Endothelial cell of umbilical vein (primary cell): ENCODE data around the gene ZNF280D. TPM values are rescaled to one million over a fixed set of nuclear protein-coding genes. Genes with fewer than 3 reads are reported as not detected.

ENCODE experiments used
- BruUV-seq: library from RNA; stranded (reverse); fragments of 400-500 nt; replicated peaks from 2 replicates; lab custom pipeline; 2021; lab: Mats Ljungman, UMichigan
- CTCF ChIA-PET: fragments of 300-600, 350-600 bp; sonication (Branson Sonifier 250); formaldehyde crosslinking; loops from one replicate; lab custom pipeline; 2021; ENCODE audit warnings: antibody characterized with exemption, inconsistent platforms; lab: Charles Lee
- POLR2A ChIA-PET: fragments of 300-600, 350-600 bp; sonication (Branson Sonifier 250); formaldehyde crosslinking; loops from one replicate; lab custom pipeline; 2021; ENCODE audit warnings: antibody characterized with exemption, inconsistent platforms; lab: Charles Lee
- DNase-seq: peaks from one replicate; pipeline ENCODE4 v3.0.0-alpha.2; 2011; ENCODE audit warnings: low read depth, low spot score
- FAIRE-seq: peaks from 2 replicates; lab custom pipeline; 2011; peaks lifted over from hg19 to GRCh38; lab: Jason Lieb, UNC
- H2AFZ ChIP-seq: 2 replicates; pipeline ENCODE4 v1.6.0; 2012; ENCODE audit warnings: low read depth, low read length, control low read depth, inconsistent platforms
- H3K27ac ChIP-seq: 2 replicates; pipeline ENCODE4 v1.5.1; 2011; ENCODE audit warnings: low read depth, mild to moderate bottlenecking, control low read depth, low read length, moderate library complexity; ENCODE audit not compliant: insufficient read depth
- H3K27me3 ChIP-seq, 2 experiments: 2 replicates each; pipeline versions ENCODE4 v1.6.0 to v1.6.1; 2011; ENCODE audit warnings: low read length in 2 of 2, mixed read lengths in 1 of 2; ENCODE audit not compliant: control insufficient read depth in 2 of 2, insufficient read depth in 2 of 2
- H3K36me3 ChIP-seq, 2 experiments: 2 replicates in 1 of 2; 3 replicates in 1 of 2; pipeline ENCODE4 v1.5.1; 2011; ENCODE audit warnings: low read length in 2 of 2, mild to moderate bottlenecking in 1 of 2, moderate library complexity in 1 of 2; ENCODE audit not compliant: control insufficient read depth in 2 of 2, insufficient read depth in 2 of 2; ENCODE audit errors: extremely low read depth in 1 of 2
- H3K4me1 ChIP-seq: 3 replicates; pipeline ENCODE4 v1.5.1; 2011; ENCODE audit warnings: mild to moderate bottlenecking, low read length; ENCODE audit not compliant: control insufficient read depth, insufficient read depth; ENCODE audit errors: extremely low read depth
- H3K4me2 ChIP-seq: 2 replicates; pipeline ENCODE4 v1.6.1; 2011; ENCODE audit warnings: low read length, control low read depth, mixed read lengths; ENCODE audit not compliant: insufficient read depth
- H3K4me3 ChIP-seq, 3 experiments: fragments of 200-600 bp in 1 of 3; sonication (generic), shearing (Covaris generic) in 1 of 3; replicated peaks in 1 of 3; 2 replicates each; pipeline ENCODE4 v1.5.1; 2011 to 2016; ENCODE audit warnings: control low read depth in 3 of 3, low read length in 3 of 3, mild to moderate bottlenecking in 2 of 3, inconsistent platforms in 1 of 3, low read depth in 1 of 3, moderate library complexity in 1 of 3; ENCODE audit not compliant: insufficient read depth in 1 of 3
- H3K79me2 ChIP-seq: 2 replicates; pipeline ENCODE4 v1.6.0; 2012; ENCODE audit warnings: low read length, inconsistent platforms; ENCODE audit not compliant: control insufficient read depth, insufficient read depth
- H3K9ac ChIP-seq: replicated peaks from 2 replicates; pipeline ENCODE3; 2011; ENCODE audit warnings: low read length, control low read depth; ENCODE audit not compliant: insufficient read depth; ENCODE audit errors: extremely low read depth
- H3K9me1 ChIP-seq: replicated peaks from 3 replicates; pipeline ENCODE4 v1.6.0; 2011; ENCODE audit warnings: mild to moderate bottlenecking, low read length; ENCODE audit not compliant: control insufficient read depth, insufficient read depth; ENCODE audit errors: extremely low read depth
- H3K9me3 ChIP-seq: replicated peaks from 2 replicates; pipeline ENCODE4 v1.5.1; 2012; ENCODE audit warnings: low read length, inconsistent platforms; ENCODE audit not compliant: control insufficient read depth, insufficient read depth
- H4K20me1 ChIP-seq: replicated peaks from 2 replicates; pipeline ENCODE3; 2011; ENCODE audit warnings: mild to moderate bottlenecking, low read length; ENCODE audit not compliant: control insufficient read depth, insufficient read depth; ENCODE audit errors: extremely low read depth
- CTCF ChIP-seq, 2 donors: IDR thresholded peaks; 1 replicate in 1 of 2; 2 replicates in 1 of 2; pipeline ENCODE4 v1.5.1; 2011; ENCODE audit warnings: low read length in 2 of 2, mild to moderate bottlenecking in 2 of 2, moderate library complexity in 2 of 2, control low read depth in 1 of 2, inconsistent platforms in 1 of 2, low read depth in 1 of 2; ENCODE audit not compliant: insufficient read depth in 1 of 2; ENCODE audit errors: extremely low read depth in 1 of 2
- EZH2 ChIP-seq: IDR thresholded peaks from 2 replicates; pipeline ENCODE4 v1.6.1; 2012; ENCODE audit warnings: borderline replicate concordance, low read depth, mild to moderate bottlenecking, moderate library complexity, low read length, inconsistent platforms; ENCODE audit not compliant: severe bottlenecking
- FOS ChIP-seq: IDR thresholded peaks from 2 replicates; pipeline ENCODE4 v1.6.1; 2011; ENCODE audit warnings: mild to moderate bottlenecking, low read length, moderate library complexity, borderline replicate concordance; ENCODE audit not compliant: insufficient read depth
- GATA2 ChIP-seq: IDR thresholded peaks from 2 replicates; pipeline ENCODE4 v1.7.0; 2011; ENCODE audit warnings: low read depth, mild to moderate bottlenecking, moderate library complexity, mixed read lengths, low read length; ENCODE audit not compliant: insufficient read length, insufficient read depth
- JUN ChIP-seq: IDR thresholded peaks from 2 replicates; pipeline ENCODE4 v1.6.1; 2011; ENCODE audit warnings: borderline replicate concordance, low read depth; ENCODE audit not compliant: insufficient read length, insufficient read depth
- MAX ChIP-seq: IDR thresholded peaks from 2 replicates; pipeline ENCODE4 v1.6.1; 2011; ENCODE audit not compliant: insufficient read depth, insufficient read length
- POLR2A ChIP-seq: IDR thresholded peaks from 2 replicates; pipeline ENCODE4 v1.6.1; 2012; ENCODE audit warnings: low read depth, mild to moderate bottlenecking, control low read depth, low read length
- POLR2AphosphoS5 ChIP-seq: IDR thresholded peaks from 2 replicates; pipeline ENCODE4 v1.6.1; 2012; ENCODE audit warnings: low read depth, mild to moderate bottlenecking, control low read depth, low read length, moderate library complexity; ENCODE audit not compliant: insufficient read depth
- dilution Hi-C: fragments of 300-500 bp; cut with MboI; formaldehyde crosslinking; loops from one replicate; pipeline ENCODE4 v1.15.0; 2019; ENCODE audit warnings: low sequenced_read_pairs; ENCODE audit not compliant: extremely low pct_ligation_motif_present
- intact Hi-C: fragments of 100-400 bp; cut with micrococcal nuclease; formaldehyde crosslinking; loops from one replicate; pipeline ENCODE4 v1.10.0; 2022
- polyA plus RNA-seq, 4 experiments: library from polyadenylated mRNA; depleted of rRNA in 3 of 4; stranded (reverse) in 3 of 4; unstranded in 1 of 4; fragments of >200 nt; gene quantifications; 2 replicates each; pipeline versions ENCODE4 v1.2.1 to v1.2.3, GENCODE V29; 2011 to 2012; ENCODE audit warnings: missing spikeins in 1 of 4
- total RNA-seq: library from RNA; stranded (reverse); gene quantifications from 2 replicates; pipeline ENCODE4 v1.2.3, GENCODE V29; 2021

Gene ZNF280D
- total and polyA plus RNA-seq, 2 donors (not counting 3 experiments of a cell fraction or from before 2014, with no cell fraction given) = 9.6 to 42.1 TPM

DNA sequence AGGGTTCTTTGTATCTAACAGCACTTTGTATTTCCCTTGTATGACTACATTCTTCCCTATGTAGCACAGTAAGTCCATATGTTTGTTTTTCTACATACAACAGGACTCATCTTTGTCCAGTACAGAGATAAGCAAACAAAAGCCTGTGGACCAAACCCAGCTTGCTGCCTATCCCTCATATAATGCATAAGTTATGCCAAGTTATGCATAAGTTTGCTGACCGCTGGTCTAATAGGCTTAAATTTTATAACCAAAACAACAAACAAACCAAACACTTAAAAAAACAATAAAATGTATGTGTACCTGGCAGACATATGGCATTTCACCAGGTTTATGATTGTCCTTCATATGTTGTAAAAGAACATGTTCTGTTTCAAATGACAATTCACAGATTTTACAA lies 56.0 kb downstream of the ZNF280D start:
- Histone ChIP-seq H2AFZ (no peak overlapping the region), H3K4me1 (no peaks in the 10 kb centered on the region), H3K27me3 (no peaks in the 10 kb centered on the region), H3K9me1 (no peaks in the 10 kb centered on the region), H4K20me1 (no peaks in the 10 kb centered on the region), H3K79me2 (no peaks in the 10 kb centered on the region), H3K9ac (no peak overlapping the region), H3K4me3 (no peak overlapping the region), H3K9me3 (no peaks in the 10 kb centered on the region), H3K27ac (no peak overlapping the region), H3K36me3 (peaks cover 0 to 2% of the 10 kb centered on the region in 2 experiments), H3K4me2 (no peak overlapping the region)
- POLR2A ChIA-PET = no interaction called here
- intact Hi-C loops = no loop called here
- TF ChIP-seq POLR2AphosphoS5 = no peak
- TF ChIP-seq POLR2A = no peak
- TF ChIP-seq EZH2 = no peak
- no peak for TF ChIP-seq CTCF (IDR thresholded peaks at IDR 0.05; ENCODE audit: extremely low read depth in 1 of 2, insufficient read depth in 1 of 2, low read depth in 1 of 2, low read length in 2 of 2)
- no peak for TF ChIP-seq GATA2
- no peak for TF ChIP-seq MAX
- no peak for TF ChIP-seq JUN
- no peak for TF ChIP-seq FOS
- BruUV-seq = no TSS peak
- CTCF ChIA-PET = no interaction called here
- dilution Hi-C loops = no loop called here
- DNase-seq (no peak), FAIRE-seq (no peak)
